CD4-positive, alpha-beta T cell (primary cell): ENCODE measurements around the gene PSMB3. TPM values are rescaled to one million over a fixed set of nuclear protein-coding genes. Genes with fewer than 3 reads are reported as not detected.

Source experiments
- ATAC-seq: fragments of 200-7000 bp; cut with Tn5 transposase; one replicate; pipeline ENCODE4 v1.10.0; 2022; ENCODE audit warnings: mild to moderate bottlenecking; ENCODE audit not compliant: poor library complexity
- CTCF ChIA-PET: fragments of 350-600 bp; sonication (Branson Sonifier 250); formaldehyde crosslinking; loops from one replicate; lab custom pipeline; 2021; ENCODE audit warnings: antibody characterized with exemption, inconsistent platforms; lab: Charles Lee
- POLR2A ChIA-PET: fragments of 350-600 bp; sonication (Branson Sonifier 250); formaldehyde crosslinking; loops from one replicate; lab custom pipeline; 2021; ENCODE audit warnings: antibody characterized with exemption, inconsistent platforms; lab: Charles Lee
- DNase-seq, 14 experiments: peaks; one replicate each; pipeline ENCODE4 v3.0.0-alpha.2; 2013 to 2020; ENCODE audit warnings: mixed read lengths in 2 of 14
- H3K27ac ChIP-seq, 2 donors: one replicate each; pipeline versions ENCODE4 v1.5.1 to v1.7.0; 2013; ENCODE audit warnings: low read length in 2 of 2, low read depth in 1 of 2, mild to moderate bottlenecking in 1 of 2
- H3K27me3 ChIP-seq, 2 experiments: 1 replicate in 1 of 2; 2 replicates in 1 of 2; pipeline versions ENCODE4 v1.6.1 to v1.7.0; 2013; ENCODE audit warnings: low read length in 2 of 2, control low read depth in 1 of 2, mild to moderate bottlenecking in 1 of 2, moderate library complexity in 1 of 2; ENCODE audit not compliant: insufficient read depth in 2 of 2, control insufficient read depth in 1 of 2
- H3K36me3 ChIP-seq: one replicate; pipeline ENCODE4 v1.6.1; 2013; ENCODE audit warnings: low read length, control low read depth; ENCODE audit not compliant: insufficient read depth
- H3K4me1 ChIP-seq: one replicate; pipeline ENCODE4 v1.6.1; 2013; ENCODE audit warnings: low read length, control low read depth; ENCODE audit not compliant: insufficient read depth
- H3K4me3 ChIP-seq: one replicate; pipeline ENCODE4 v1.5.1; 2013; ENCODE audit warnings: mild to moderate bottlenecking, low read length, moderate library complexity
- H3K9me3 ChIP-seq, 2 experiments: 1 replicate in 1 of 2; 2 replicates in 1 of 2; pipeline versions ENCODE4 v1.6.1 to v1.7.0; 2013; ENCODE audit warnings: low read length in 2 of 2, mild to moderate bottlenecking in 2 of 2, control low read depth in 1 of 2, moderate library complexity in 1 of 2; ENCODE audit not compliant: control insufficient read depth in 1 of 2, insufficient read depth in 1 of 2
- H3K27ac Mint-ChIP-seq: one replicate; pipeline ENCODE4 v1.8.0; 2020; ENCODE audit warnings: mixed read lengths
- H3K27me3 Mint-ChIP-seq: one replicate; pipeline ENCODE4 v1.8.0; 2021; ENCODE audit warnings: mixed read lengths
- H3K36me3 Mint-ChIP-seq: one replicate; pipeline ENCODE4 v1.8.0; 2021; ENCODE audit warnings: low read depth, mixed read lengths
- H3K4me1 Mint-ChIP-seq: one replicate; pipeline ENCODE4 v1.8.0; 2021; ENCODE audit warnings: low read depth, mixed read lengths
- H3K4me3 Mint-ChIP-seq: one replicate; pipeline ENCODE4 v1.8.0; 2020; ENCODE audit warnings: mild to moderate bottlenecking, mixed read lengths
- H3K9me3 Mint-ChIP-seq: one replicate; pipeline ENCODE4 v1.8.0; 2020; ENCODE audit warnings: mixed read lengths
- intact Hi-C, 2 experiments: fragments of 100-400 bp; cut with DNase I in 1 of 2; cut with micrococcal nuclease in 1 of 2; formaldehyde crosslinking; loops; one replicate each; pipeline versions ENCODE4 v1.15.1 to v1.9.0; 2023 to 2025; cut with DNase I, micrococcal nuclease
- total RNA-seq, 174 experiments: library from RNA in 2 of 174; stranded (reverse) in 2 of 174; gene quantifications; one replicate each; pipeline ENCODE4 v1.2.3 and lab custom pipeline; 2021 to 2026
- TF ChIP-seq, protein P1 (sequence below): fragments of 200-600 bp; IDR thresholded peaks from one replicate; pipeline ENCODE4 v1.8.0; 2022; ENCODE audit warnings: antibody characterized with exemption, mild to moderate bottlenecking

PSMB3 gene
- total RNA-seq, 2 experiments from 2014 or later, result 46.6 to 55.0 TPM

DNA sequence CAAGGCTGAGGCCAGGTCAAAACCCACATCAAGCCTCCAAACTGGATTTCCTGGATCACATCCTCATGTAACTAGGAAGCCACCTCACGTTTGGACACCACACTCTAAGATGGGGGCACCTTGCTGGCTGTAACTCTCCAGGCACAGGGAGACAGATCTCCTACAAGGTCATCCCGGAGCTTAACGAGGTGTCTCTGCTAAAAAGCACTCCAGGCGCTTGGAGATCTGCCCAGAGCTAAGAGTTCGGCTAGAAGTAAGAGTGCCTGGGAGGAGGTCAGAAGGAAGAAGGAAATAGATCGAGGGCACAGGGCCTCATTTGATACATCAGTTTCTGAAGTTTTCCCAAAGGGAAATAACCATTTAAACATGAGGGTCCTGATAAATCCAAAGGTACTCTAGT is 15.9 kb downstream of the PSMB3 start:
- peaks cover 90% of the 10 kb centered on the region for H3K36me3 ChIP-seq
- Mint-ChIP-seq H3K27me3 (no peaks in the 10 kb centered on the region), H3K4me1 (no peaks in the 10 kb centered on the region), H3K27ac (no peak overlapping the region), H3K4me3 (no peak overlapping the region), H3K36me3 (peaks cover 95% of the 10 kb centered on the region), H3K9me3 (no peaks in the 10 kb centered on the region)
- H3K4me3 ChIP-seq, result no peak overlapping the region
- POLR2A ChIA-PET, result interaction anchor here (0.6 to 1.0 kb wide), 2 partner anchors 12 to 14 kb away, joined by 3 read pairs; no protein-coding TSS in a partner anchor
- no peaks in the 10 kb centered on the region for H3K4me1 ChIP-seq
- TF ChIP-seq, protein P1, sequence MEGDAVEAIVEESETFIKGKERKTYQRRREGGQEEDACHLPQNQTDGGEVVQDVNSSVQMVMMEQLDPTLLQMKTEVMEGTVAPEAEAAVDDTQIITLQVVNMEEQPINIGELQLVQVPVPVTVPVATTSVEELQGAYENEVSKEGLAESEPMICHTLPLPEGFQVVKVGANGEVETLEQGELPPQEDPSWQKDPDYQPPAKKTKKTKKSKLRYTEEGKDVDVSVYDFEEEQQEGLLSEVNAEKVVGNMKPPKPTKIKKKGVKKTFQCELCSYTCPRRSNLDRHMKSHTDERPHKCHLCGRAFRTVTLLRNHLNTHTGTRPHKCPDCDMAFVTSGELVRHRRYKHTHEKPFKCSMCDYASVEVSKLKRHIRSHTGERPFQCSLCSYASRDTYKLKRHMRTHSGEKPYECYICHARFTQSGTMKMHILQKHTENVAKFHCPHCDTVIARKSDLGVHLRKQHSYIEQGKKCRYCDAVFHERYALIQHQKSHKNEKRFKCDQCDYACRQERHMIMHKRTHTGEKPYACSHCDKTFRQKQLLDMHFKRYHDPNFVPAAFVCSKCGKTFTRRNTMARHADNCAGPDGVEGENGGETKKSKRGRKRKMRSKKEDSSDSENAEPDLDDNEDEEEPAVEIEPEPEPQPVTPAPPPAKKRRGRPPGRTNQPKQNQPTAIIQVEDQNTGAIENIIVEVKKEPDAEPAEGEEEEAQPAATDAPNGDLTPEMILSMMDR, result no peak
- no peaks in the 10 kb centered on the region for H3K9me3 ChIP-seq
- DNase-seq, result no peak
- no peak for ATAC-seq
- intact Hi-C loops, result no loop called here
- H3K27me3 ChIP-seq, result no peaks in the 10 kb centered on the region
- CTCF ChIA-PET, result no interaction called here
- no peak overlapping the region for H3K27ac ChIP-seq

DNA sequence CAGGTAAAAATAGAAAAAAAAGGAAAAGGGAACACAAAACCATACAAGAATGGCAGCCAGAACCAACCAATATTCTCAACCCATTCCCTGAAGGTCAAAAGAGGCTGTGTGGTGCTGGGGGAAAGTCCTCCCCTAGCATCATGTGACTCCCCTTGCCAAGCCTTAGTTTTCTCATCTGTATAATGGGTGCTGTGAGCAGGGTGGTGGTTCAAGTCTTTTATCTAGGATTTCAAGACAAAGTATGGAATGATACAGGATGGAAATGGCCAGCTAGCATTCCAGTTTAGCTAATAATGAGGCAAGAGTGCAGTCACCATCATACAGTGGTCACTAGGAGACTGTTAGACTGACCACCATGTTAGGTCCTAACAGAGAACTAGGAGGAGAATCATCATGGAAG is 20.7 kb downstream of the PSMB3 start:
- CTCF ChIA-PET, result no interaction called here
- Mint-ChIP-seq H3K27ac (no peak overlapping the region), H3K4me1 (no peaks in the 10 kb centered on the region), H3K27me3 (no peaks in the 10 kb centered on the region), H3K36me3 (peaks cover 80% of the 10 kb centered on the region), H3K9me3 (no peaks in the 10 kb centered on the region), H3K4me3 (no peak overlapping the region)
- no peak overlapping the region for H3K27ac ChIP-seq
- ATAC-seq (no peak), DNase-seq (no peak)
- POLR2A ChIA-PET, result no interaction called here
- H3K27me3 ChIP-seq, result no peaks in the 10 kb centered on the region
- H3K4me1 ChIP-seq, result no peaks in the 10 kb centered on the region
- TF ChIP-seq, protein P1, result no peak
- no peaks in the 10 kb centered on the region for H3K9me3 ChIP-seq
- no peak overlapping the region for H3K4me3 ChIP-seq
- peaks cover 85% of the 10 kb centered on the region for H3K36me3 ChIP-seq
- intact Hi-C loops, result no loop called here

DNA sequence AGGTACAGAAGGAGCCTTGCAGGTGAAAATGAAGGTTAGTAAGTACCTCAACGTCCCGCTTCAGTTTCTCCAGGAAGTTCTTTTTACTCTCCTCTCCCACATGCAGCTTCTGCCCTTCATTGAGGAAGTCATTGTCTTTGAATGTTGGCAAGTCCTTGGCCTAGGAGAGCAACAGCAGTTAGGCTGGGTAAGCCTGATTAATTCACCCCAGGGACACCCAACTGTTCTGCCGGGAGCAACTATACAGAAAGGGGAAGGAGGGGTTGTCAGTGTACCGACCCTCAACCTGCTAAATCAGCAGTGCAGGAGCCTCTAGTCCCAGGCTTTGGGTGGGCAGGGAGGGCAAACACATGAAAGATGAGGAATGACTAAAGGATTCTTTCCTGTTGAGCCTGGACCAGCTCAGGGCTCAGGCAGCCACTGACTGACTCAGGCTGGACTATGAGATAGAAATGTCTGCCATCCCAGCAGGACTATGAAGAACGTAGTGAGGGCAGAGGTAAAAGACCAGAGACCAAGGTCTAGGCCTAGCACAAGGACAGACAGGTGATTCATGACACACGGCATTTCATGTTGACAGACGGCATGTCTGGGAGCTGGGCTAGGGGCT is 25.2 kb downstream of the PSMB3 start:
- no peak for ATAC-seq
- Histone ChIP-seq H3K27me3 (no peaks in the 10 kb centered on the region), H3K36me3 (peaks cover 88% of the 10 kb centered on the region), H3K9me3 (no peaks in the 10 kb centered on the region), H3K4me1 (no peaks in the 10 kb centered on the region), H3K27ac (no peak overlapping the region), H3K4me3 (no peak overlapping the region)
- TF ChIP-seq, protein P1, result no peak
- Mint-ChIP-seq H3K27me3 (no peaks in the 10 kb centered on the region), H3K4me1 (no peaks in the 10 kb centered on the region), H3K4me3 (no peak overlapping the region), H3K9me3 (no peaks in the 10 kb centered on the region), H3K27ac (no peak overlapping the region), H3K36me3 (peaks cover 81% of the 10 kb centered on the region)
- CTCF ChIA-PET, result interaction anchor here (0.6 kb wide), 1 partner anchor 91 kb away, joined by 3 read pairs; no protein-coding TSS in a partner anchor
- POLR2A ChIA-PET, result no interaction called here
- DNase-seq, result no peak
- intact Hi-C loops, result no loop called here
